ENCODE results near the gene MNDA.

The MNDA gene

GRCh38 chr1:158830904-158831507, at the start of gene MNDA:
Gene MNDA (plus strand): TSS chr1:158831351. CDS start chr1:158842154, 10,803 bp downstream.
- Histone ChIP-seq H3K9me3 (ENCODE audit: control insufficient read depth in 1 of 2, low read length in 2 of 2) (no peaks in the 10 kb centered on the region), H3K4me1 (ENCODE audit: control insufficient read depth in 1 of 2, insufficient read depth in 2 of 2, low read length in 2 of 2) (no peaks in the 10 kb centered on the region), H3K27ac (ENCODE audit: low read length) (peak within 1 kb of the TSS; percentile 49), H3K27me3 (ENCODE audit: low read depth, low read length) (no peaks in the 10 kb centered on the region), H3K4me3 (ENCODE audit: low read depth in 1 of 2, low read length in 2 of 2) (peak within 1 kb of the TSS; percentile 31 to 41), H3K36me3 (ENCODE audit: control insufficient read depth in 1 of 2, insufficient read depth in 2 of 2, low read length in 2 of 2) (no peaks in the 10 kb centered on the region)

- no peak overlapping the region for H3K27ac ChIP-seq (ENCODE audit: low read length)
- H3K36me3 ChIP-seq (ENCODE audit: control insufficient read depth in 1 of 2, insufficient read depth in 2 of 2, low read length in 2 of 2) = no peaks in the 10 kb centered on the region
- no peaks in the 10 kb centered on the region for H3K4me1 ChIP-seq (ENCODE audit: control insufficient read depth in 1 of 2, insufficient read depth in 2 of 2, low read length in 2 of 2)
- no peaks in the 10 kb centered on the region for H3K9me3 ChIP-seq (ENCODE audit: control insufficient read depth in 1 of 2, low read length in 2 of 2)
- no peaks in the 10 kb centered on the region for H3K27me3 ChIP-seq (ENCODE audit: low read depth, low read length)
- no peak overlapping the region for H3K4me3 ChIP-seq (ENCODE audit: low read depth in 1 of 2, low read length in 2 of 2)
Observed at GRCh38 chr1:158793604-158794003, 37.5 kb upstream of the MNDA start.

GRCh38 chr1:158794247-158794646, 36.9 kb upstream of the MNDA start:
- Histone ChIP-seq H3K4me3 (ENCODE audit: low read depth in 1 of 2, low read length in 2 of 2) (no peak overlapping the region), H3K36me3 (ENCODE audit: control insufficient read depth in 1 of 2, insufficient read depth in 2 of 2, low read length in 2 of 2) (no peaks in the 10 kb centered on the region), H3K4me1 (ENCODE audit: control insufficient read depth in 1 of 2, insufficient read depth in 2 of 2, low read length in 2 of 2) (no peaks in the 10 kb centered on the region), H3K9me3 (ENCODE audit: control insufficient read depth in 1 of 2, low read length in 2 of 2) (no peaks in the 10 kb centered on the region), H3K27ac (ENCODE audit: low read length) (no peak overlapping the region), H3K27me3 (ENCODE audit: low read depth, low read length) (no peaks in the 10 kb centered on the region)

- Histone ChIP-seq H3K4me1 (ENCODE audit: control insufficient read depth in 1 of 2, insufficient read depth in 2 of 2, low read length in 2 of 2) (no peaks in the 10 kb centered on the region), H3K27ac (ENCODE audit: low read length) (no peak overlapping the region), H3K9me3 (ENCODE audit: control insufficient read depth in 1 of 2, low read length in 2 of 2) (no peaks in the 10 kb centered on the region), H3K36me3 (ENCODE audit: control insufficient read depth in 1 of 2, insufficient read depth in 2 of 2, low read length in 2 of 2) (no peaks in the 10 kb centered on the region), H3K4me3 (ENCODE audit: low read depth in 1 of 2, low read length in 2 of 2) (no peak overlapping the region), H3K27me3 (ENCODE audit: low read depth, low read length) (no peaks in the 10 kb centered on the region)
Observed at GRCh38 chr1:158798531-158798930, 32.6 kb upstream of the MNDA start.

- no peaks in the 10 kb centered on the region for H3K27me3 ChIP-seq (ENCODE audit: low read depth, low read length)
- H3K9me3 ChIP-seq (ENCODE audit: control insufficient read depth in 1 of 2, low read length in 2 of 2) = no peaks in the 10 kb centered on the region
- no peaks in the 10 kb centered on the region for H3K4me1 ChIP-seq (ENCODE audit: control insufficient read depth in 1 of 2, insufficient read depth in 2 of 2, low read length in 2 of 2)
- H3K27ac ChIP-seq (ENCODE audit: low read length) = no peak overlapping the region
- H3K36me3 ChIP-seq (ENCODE audit: control insufficient read depth in 1 of 2, insufficient read depth in 2 of 2, low read length in 2 of 2) = no peaks in the 10 kb centered on the region
- no peak overlapping the region for H3K4me3 ChIP-seq (ENCODE audit: low read depth in 1 of 2, low read length in 2 of 2)
Observed at GRCh38 chr1:158799689-158800088, 31.5 kb upstream of the MNDA start.

- H3K27me3 ChIP-seq (ENCODE audit: low read depth, low read length) = no peaks in the 10 kb centered on the region
- no peak overlapping the region for H3K27ac ChIP-seq (ENCODE audit: low read length)
Observed at GRCh38 chr1:158800526-158800925, 30.6 kb upstream of the MNDA start.

GRCh38 chr1:158801396-158801795, 29.8 kb upstream of the MNDA start:
- Histone ChIP-seq H3K9me3 (ENCODE audit: control insufficient read depth in 1 of 2, low read length in 2 of 2) (no peaks in the 10 kb centered on the region), H3K36me3 (ENCODE audit: control insufficient read depth in 1 of 2, insufficient read depth in 2 of 2, low read length in 2 of 2) (no peaks in the 10 kb centered on the region), H3K27ac (ENCODE audit: low read length) (no peak overlapping the region), H3K27me3 (ENCODE audit: low read depth, low read length) (no peaks in the 10 kb centered on the region), H3K4me3 (ENCODE audit: low read depth in 1 of 2, low read length in 2 of 2) (no peak overlapping the region), H3K4me1 (ENCODE audit: control insufficient read depth in 1 of 2, insufficient read depth in 2 of 2, low read length in 2 of 2) (no peaks in the 10 kb centered on the region)

More at GRCh38 chr1:158800526-158800925, 30.6 kb upstream of the MNDA start:
- no peaks in the 10 kb centered on the region for H3K36me3 ChIP-seq (ENCODE audit: control insufficient read depth in 1 of 2, insufficient read depth in 2 of 2, low read length in 2 of 2)
- no peak overlapping the region for H3K4me3 ChIP-seq (ENCODE audit: low read depth in 1 of 2, low read length in 2 of 2)
- H3K9me3 ChIP-seq (ENCODE audit: control insufficient read depth in 1 of 2, low read length in 2 of 2) = no peaks in the 10 kb centered on the region
- no peaks in the 10 kb centered on the region for H3K4me1 ChIP-seq (ENCODE audit: control insufficient read depth in 1 of 2, insufficient read depth in 2 of 2, low read length in 2 of 2)

GRCh38 chr1:158803678-158804077, 27.5 kb upstream of the MNDA start:
- H3K4me3 ChIP-seq (ENCODE audit: low read depth in 1 of 2, low read length in 2 of 2) = no peak overlapping the region
- no peak overlapping the region for H3K27ac ChIP-seq (ENCODE audit: low read length)
- H3K4me1 ChIP-seq (ENCODE audit: control insufficient read depth in 1 of 2, insufficient read depth in 2 of 2, low read length in 2 of 2) = peaks cover 0 to 3% of the 10 kb centered on the region in 2 donors
- no peaks in the 10 kb centered on the region for H3K36me3 ChIP-seq (ENCODE audit: control insufficient read depth in 1 of 2, insufficient read depth in 2 of 2, low read length in 2 of 2)
- H3K9me3 ChIP-seq (ENCODE audit: control insufficient read depth in 1 of 2, low read length in 2 of 2) = no peaks in the 10 kb centered on the region
- H3K27me3 ChIP-seq (ENCODE audit: low read depth, low read length) = no peaks in the 10 kb centered on the region

GRCh38 chr1:158806916-158807536, 24.1 kb upstream of the MNDA start:
- Histone ChIP-seq H3K4me1 (ENCODE audit: control insufficient read depth in 1 of 2, insufficient read depth in 2 of 2, low read length in 2 of 2) (peaks cover 0 to 3% of the 10 kb centered on the region in 2 donors), H3K27ac (ENCODE audit: low read length) (no peak overlapping the region)

GRCh38 chr1:158809256-158809655, 21.9 kb upstream of the MNDA start:
- Histone ChIP-seq H3K36me3 (ENCODE audit: control insufficient read depth in 1 of 2, insufficient read depth in 2 of 2, low read length in 2 of 2) (no peaks in the 10 kb centered on the region), H3K4me1 (ENCODE audit: control insufficient read depth in 1 of 2, insufficient read depth in 2 of 2, low read length in 2 of 2) (peaks cover 0 to 3% of the 10 kb centered on the region in 2 donors), H3K27ac (ENCODE audit: low read length) (no peak overlapping the region), H3K9me3 (ENCODE audit: control insufficient read depth in 1 of 2, low read length in 2 of 2) (no peaks in the 10 kb centered on the region), H3K27me3 (ENCODE audit: low read depth, low read length) (no peaks in the 10 kb centered on the region), H3K4me3 (ENCODE audit: low read depth in 1 of 2, low read length in 2 of 2) (no peak overlapping the region)

More at GRCh38 chr1:158806916-158807536, 24.1 kb upstream of the MNDA start:
- Histone ChIP-seq H3K4me3 (ENCODE audit: low read depth in 1 of 2, low read length in 2 of 2) (no peak overlapping the region), H3K9me3 (ENCODE audit: control insufficient read depth in 1 of 2, low read length in 2 of 2) (no peaks in the 10 kb centered on the region), H3K36me3 (ENCODE audit: control insufficient read depth in 1 of 2, insufficient read depth in 2 of 2, low read length in 2 of 2) (no peaks in the 10 kb centered on the region), H3K27me3 (ENCODE audit: low read depth, low read length) (no peaks in the 10 kb centered on the region)

- no peaks in the 10 kb centered on the region for H3K36me3 ChIP-seq (ENCODE audit: control insufficient read depth in 1 of 2, insufficient read depth in 2 of 2, low read length in 2 of 2)
- no peaks in the 10 kb centered on the region for H3K9me3 ChIP-seq (ENCODE audit: control insufficient read depth in 1 of 2, low read length in 2 of 2)
- H3K4me3 ChIP-seq (ENCODE audit: low read depth in 1 of 2, low read length in 2 of 2) = no peak overlapping the region
- no peak overlapping the region for H3K27ac ChIP-seq (ENCODE audit: low read length)
- H3K4me1 ChIP-seq (ENCODE audit: control insufficient read depth in 1 of 2, insufficient read depth in 2 of 2, low read length in 2 of 2) = peaks cover 0 to 3% of the 10 kb centered on the region in 2 donors
- no peaks in the 10 kb centered on the region for H3K27me3 ChIP-seq (ENCODE audit: low read depth, low read length)
Observed at GRCh38 chr1:158809862-158810261, 21.3 kb upstream of the MNDA start.

- no peaks in the 10 kb centered on the region for H3K9me3 ChIP-seq (ENCODE audit: control insufficient read depth in 1 of 2, low read length in 2 of 2)
- H3K4me3 ChIP-seq (ENCODE audit: low read depth in 1 of 2, low read length in 2 of 2) = no peak overlapping the region
- H3K27me3 ChIP-seq (ENCODE audit: low read depth, low read length) = no peaks in the 10 kb centered on the region
- no peaks in the 10 kb centered on the region for H3K36me3 ChIP-seq (ENCODE audit: control insufficient read depth in 1 of 2, insufficient read depth in 2 of 2, low read length in 2 of 2)
- peaks cover 0 to 3% of the 10 kb centered on the region in 2 donors for H3K4me1 ChIP-seq (ENCODE audit: control insufficient read depth in 1 of 2, insufficient read depth in 2 of 2, low read length in 2 of 2)
- H3K27ac ChIP-seq (ENCODE audit: low read length) = no peak overlapping the region
Observed at GRCh38 chr1:158810311-158810710, 20.8 kb upstream of the MNDA start.

All from muscle layer of duodenum (tissue), 2 donors.